Measurements from ENCODE around the gene RBP2.

RBP2 gene

DNA sequence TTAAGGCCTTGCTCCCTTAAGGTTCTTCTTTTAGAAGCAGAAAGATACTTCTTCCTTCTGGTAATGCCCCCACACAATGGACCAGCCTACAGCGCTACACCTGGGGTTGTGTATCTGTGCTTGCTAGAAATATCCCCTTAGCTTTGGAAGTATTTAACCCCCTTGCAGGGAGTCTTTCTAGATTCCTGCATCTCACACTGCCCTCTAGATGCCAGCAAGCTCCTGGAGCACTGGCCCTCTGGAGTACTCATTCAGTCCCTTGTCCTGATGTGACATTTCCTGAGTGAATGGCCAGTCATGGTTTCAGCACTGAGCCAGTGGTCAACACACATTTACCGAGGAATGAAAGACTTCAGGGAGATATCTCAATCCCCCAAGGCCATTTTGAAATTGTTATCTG, 30.4 kb upstream of the RBP2 start:
- H3K27ac Mint-ChIP-seq, result no peak overlapping the region
- ATAC-seq (ENCODE audit: low read depth) (no peak), DNase-seq (ENCODE audit: low spot score in 2 of 2) (no peak)
- H3K27me3 Mint-ChIP-seq, result no peaks in the 10 kb centered on the region
- no peaks in the 10 kb centered on the region for H3K9me3 Mint-ChIP-seq
- H3K4me1 Mint-ChIP-seq, result peaks cover 7% of the 10 kb centered on the region
- no peaks in the 10 kb centered on the region for H3K36me3 Mint-ChIP-seq
- H3K4me3 Mint-ChIP-seq, result no peak overlapping the region

GRCh38 chr3:139505829-139506386, 29.6 kb upstream of the RBP2 start:
- Mint-ChIP-seq H3K27ac (no peak overlapping the region), H3K4me1 (peaks cover 7% of the 10 kb centered on the region), H3K36me3 (no peaks in the 10 kb centered on the region), H3K9me3 (no peaks in the 10 kb centered on the region), H3K27me3 (no peaks in the 10 kb centered on the region), H3K4me3 (no peak overlapping the region)
- ATAC-seq (ENCODE audit: low read depth), result no peak
- no peak for DNase-seq (ENCODE audit: low spot score in 2 of 2)

GRCh38 chr3:139499536-139499935, 23.2 kb upstream of the RBP2 start:
- peaks cover 8% of the 10 kb centered on the region for H3K9me3 Mint-ChIP-seq
- DNase-seq (ENCODE audit: low spot score in 2 of 2) (no peak), ATAC-seq (ENCODE audit: low read depth) (no peak)
- H3K36me3 Mint-ChIP-seq, result peaks cover 9% of the 10 kb centered on the region
- no peaks in the 10 kb centered on the region for H3K27me3 Mint-ChIP-seq
- H3K4me1 Mint-ChIP-seq, result peaks cover 7% of the 10 kb centered on the region
- no peak overlapping the region for H3K4me3 Mint-ChIP-seq
- no peak overlapping the region for H3K27ac Mint-ChIP-seq

DNA sequence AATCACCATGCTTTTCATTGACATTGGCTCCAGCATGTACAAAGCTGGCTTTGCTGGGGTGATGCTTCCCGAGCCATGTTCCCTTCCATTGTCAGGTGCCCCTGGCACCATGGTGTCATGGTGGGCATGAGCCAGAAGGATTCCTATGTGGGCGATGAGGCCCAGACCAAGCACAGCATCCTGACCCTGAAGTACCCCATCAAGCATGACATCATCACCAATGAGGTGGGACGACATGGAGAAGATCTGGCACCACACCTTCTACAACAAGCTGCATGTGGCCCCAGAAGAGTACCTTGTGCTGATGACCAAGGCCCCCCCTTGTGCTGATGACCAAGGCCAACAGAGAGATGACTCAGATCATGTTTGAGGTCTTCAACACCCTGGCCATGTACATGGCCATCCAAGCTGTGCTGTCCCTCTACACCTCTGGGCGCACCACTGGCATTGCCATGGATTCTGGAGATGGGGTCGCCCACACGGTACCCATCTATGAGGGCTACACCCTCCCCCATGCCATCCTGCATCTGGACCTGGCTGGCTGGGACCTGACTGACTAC, 17.6 kb upstream of the RBP2 start:
- DNase-seq (ENCODE audit: low spot score in 2 of 2), result no peak
- no peak for ATAC-seq (ENCODE audit: low read depth)
- H3K4me3 Mint-ChIP-seq, result no peak overlapping the region
- peaks cover 2% of the 10 kb centered on the region for H3K27me3 Mint-ChIP-seq
- H3K9me3 Mint-ChIP-seq, result peaks cover 14% of the 10 kb centered on the region
- H3K27ac Mint-ChIP-seq, result no peak overlapping the region
- H3K36me3 Mint-ChIP-seq, result peaks cover 27% of the 10 kb centered on the region
- no peaks in the 10 kb centered on the region for H3K4me1 Mint-ChIP-seq

GRCh38 chr3:139491966-139492365, 15.7 kb upstream of the RBP2 start:
- H3K4me3 Mint-ChIP-seq, result no peak overlapping the region
- peaks cover 29% of the 10 kb centered on the region for H3K36me3 Mint-ChIP-seq
- peaks cover 2% of the 10 kb centered on the region for H3K27me3 Mint-ChIP-seq
- peaks cover 21% of the 10 kb centered on the region for H3K9me3 Mint-ChIP-seq
- DNase-seq (ENCODE audit: low spot score in 2 of 2) (no peak), ATAC-seq (ENCODE audit: low read depth) (no peak)
- H3K4me1 Mint-ChIP-seq, result no peaks in the 10 kb centered on the region
- H3K27ac Mint-ChIP-seq, result no peak overlapping the region

- H3K36me3 Mint-ChIP-seq, result peaks cover 27% of the 10 kb centered on the region
- DNase-seq (ENCODE audit: low spot score in 2 of 2) (no peak), ATAC-seq (ENCODE audit: low read depth) (no peak)
- no peak overlapping the region for H3K27ac Mint-ChIP-seq
- H3K27me3 Mint-ChIP-seq, result peaks cover 2% of the 10 kb centered on the region
- peaks cover 19% of the 10 kb centered on the region for H3K9me3 Mint-ChIP-seq
- no peaks in the 10 kb centered on the region for H3K4me1 Mint-ChIP-seq
- H3K4me3 Mint-ChIP-seq, result no peak overlapping the region
Measured at GRCh38 chr3:139491027-139491700, 14.8 kb upstream of the RBP2 start.

GRCh38 chr3:139482206-139482605, 5.9 kb upstream of the RBP2 start:
- Mint-ChIP-seq H3K27ac (no peak overlapping the region), H3K4me1 (no peaks in the 10 kb centered on the region), H3K27me3 (no peaks in the 10 kb centered on the region), H3K4me3 (no peak overlapping the region), H3K36me3 (peaks cover 2% of the 10 kb centered on the region), H3K9me3 (no peaks in the 10 kb centered on the region)
- DNase-seq (ENCODE audit: low spot score in 2 of 2) (no peak), ATAC-seq (ENCODE audit: low read depth) (no peak)

- H3K4me1 Mint-ChIP-seq, result no peaks in the 10 kb centered on the region
- H3K27ac Mint-ChIP-seq, result no peak overlapping the region
- no peaks in the 10 kb centered on the region for H3K27me3 Mint-ChIP-seq
- peaks cover 2% of the 10 kb centered on the region for H3K36me3 Mint-ChIP-seq
- H3K9me3 Mint-ChIP-seq, result no peaks in the 10 kb centered on the region
- no peak overlapping the region for H3K4me3 Mint-ChIP-seq
- DNase-seq (ENCODE audit: low spot score in 2 of 2) (no peak), ATAC-seq (ENCODE audit: low read depth) (no peak)
Measured at GRCh38 chr3:139481116-139481515, 4.8 kb upstream of the RBP2 start.

DNA sequence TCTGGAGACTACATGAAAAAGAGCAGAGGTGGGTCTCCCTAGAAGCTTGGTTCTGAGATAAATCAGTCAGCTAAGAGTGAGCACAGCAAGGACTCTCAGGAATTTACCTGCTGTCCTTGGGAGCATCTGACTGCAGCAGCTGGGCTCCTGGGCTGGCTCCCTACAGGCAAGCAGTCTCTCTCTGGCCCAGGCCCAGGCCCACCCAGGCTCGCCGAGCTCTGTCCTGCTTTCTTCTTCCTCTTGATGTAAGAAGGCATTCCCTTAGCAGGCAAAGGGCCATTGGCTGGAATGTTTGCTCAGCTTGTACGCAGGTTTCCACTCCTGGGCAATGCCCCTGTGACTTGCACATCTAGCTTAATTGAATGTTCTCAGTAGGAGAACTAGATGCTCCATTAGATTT, 4.3 kb upstream of the RBP2 start:
- no peak for ATAC-seq (ENCODE audit: low read depth)
- H3K27ac Mint-ChIP-seq, result no peak overlapping the region
- H3K27me3 Mint-ChIP-seq, result no peaks in the 10 kb centered on the region
- no peak for DNase-seq (ENCODE audit: low spot score in 2 of 2)
- H3K36me3 Mint-ChIP-seq, result peaks cover 2% of the 10 kb centered on the region
- H3K9me3 Mint-ChIP-seq, result no peaks in the 10 kb centered on the region
- no peak overlapping the region for H3K4me3 Mint-ChIP-seq
- no peaks in the 10 kb centered on the region for H3K4me1 Mint-ChIP-seq

DNA sequence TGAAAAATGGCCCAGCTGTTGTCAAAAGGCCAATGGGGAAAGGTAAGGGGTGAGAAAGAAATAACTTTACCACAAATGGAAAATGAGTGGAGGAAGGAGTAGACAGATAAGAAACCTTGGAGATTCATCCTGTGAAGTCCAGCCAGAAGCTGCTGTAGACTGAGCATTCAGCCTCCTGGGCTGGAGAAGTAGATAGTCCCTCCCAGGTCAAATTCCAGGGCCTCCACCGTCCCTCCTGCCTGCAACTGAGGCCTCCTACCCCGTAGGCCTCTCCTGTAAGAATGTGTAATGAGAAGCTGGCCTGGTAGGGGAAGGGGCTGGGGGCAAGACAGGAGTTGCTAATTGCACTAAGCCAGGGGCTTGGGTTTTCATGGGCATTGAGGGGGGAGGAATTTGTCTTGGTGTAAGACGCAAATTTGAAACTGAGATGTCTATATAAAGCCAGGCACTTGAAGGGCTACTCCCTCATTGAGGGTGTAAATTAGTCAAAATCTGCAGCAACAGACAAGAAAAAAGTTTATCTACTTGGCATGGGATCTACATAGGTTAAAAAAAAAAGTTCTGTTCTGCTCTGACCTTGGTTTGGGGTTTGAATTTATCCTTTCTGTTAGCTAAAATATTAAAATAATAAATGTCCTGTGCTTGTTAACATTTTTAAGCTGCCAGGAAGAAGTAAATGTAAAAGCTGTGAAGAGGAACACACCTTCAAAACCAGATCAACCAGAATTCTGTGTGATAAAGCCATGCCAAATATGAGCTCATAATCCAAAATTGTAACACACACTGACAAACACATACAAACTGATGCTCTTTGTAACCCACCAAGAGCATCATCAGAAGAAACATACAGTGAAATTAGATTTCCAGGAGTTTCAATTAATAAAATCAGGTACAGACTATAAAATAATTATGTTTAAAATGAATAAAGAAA, 1.7 kb upstream of the RBP2 start:
- Mint-ChIP-seq H3K27me3 (no peaks in the 10 kb centered on the region), H3K36me3 (peaks cover 2% of the 10 kb centered on the region), H3K4me1 (no peaks in the 10 kb centered on the region), H3K9me3 (no peaks in the 10 kb centered on the region), H3K4me3 (no peak overlapping the region), H3K27ac (no peak overlapping the region)
- no peak for ATAC-seq (ENCODE audit: low read depth)
- DNase-seq (ENCODE audit: low spot score in 2 of 2), result no peak

GRCh38 chr3:139473155-139473771, 3.1 kb downstream of the RBP2 start:
- Mint-ChIP-seq H3K36me3 (peaks cover 2% of the 10 kb centered on the region), H3K9me3 (no peaks in the 10 kb centered on the region), H3K4me3 (no peak overlapping the region), H3K27ac (no peak overlapping the region), H3K27me3 (no peaks in the 10 kb centered on the region), H3K4me1 (no peaks in the 10 kb centered on the region)
- DNase-seq (ENCODE audit: low spot score in 2 of 2) (no peak), ATAC-seq (ENCODE audit: low read depth) (no peak)

DNA sequence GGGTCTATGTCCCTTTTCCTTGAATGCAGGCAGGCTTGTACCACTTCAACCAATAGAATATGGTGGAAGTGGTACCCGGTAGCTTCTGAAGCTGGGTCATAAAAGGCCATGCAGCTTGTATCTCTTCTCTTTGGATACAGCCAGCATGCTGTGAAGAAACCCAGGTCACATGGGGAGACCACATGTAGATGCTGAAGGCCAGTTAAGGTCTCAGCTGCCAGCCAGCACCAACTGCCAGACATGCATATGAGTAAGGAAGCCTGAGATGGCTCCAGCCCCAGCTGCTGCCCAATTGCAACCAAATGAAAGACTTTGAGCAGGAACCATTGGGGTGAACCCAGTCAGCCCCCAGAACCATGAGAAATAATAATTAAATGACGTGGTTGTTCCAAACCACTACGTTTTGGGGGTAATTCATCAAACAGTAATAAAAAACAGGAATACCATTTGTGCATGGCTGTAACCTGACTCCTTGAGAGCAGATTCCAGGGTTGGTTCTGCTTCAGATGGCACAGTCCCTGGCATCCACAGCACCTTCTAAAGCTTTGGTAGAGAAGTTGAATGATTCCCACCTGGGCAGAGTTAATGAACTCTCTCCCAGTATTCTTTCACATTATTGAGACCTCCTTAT, 3.8 kb downstream of the RBP2 start:
- Mint-ChIP-seq H3K4me3 (no peak overlapping the region), H3K36me3 (peaks cover under 1% of the 10 kb centered on the region), H3K27ac (no peak overlapping the region), H3K9me3 (no peaks in the 10 kb centered on the region), H3K4me1 (no peaks in the 10 kb centered on the region), H3K27me3 (no peaks in the 10 kb centered on the region)
- ATAC-seq (ENCODE audit: low read depth) (no peak), DNase-seq (ENCODE audit: low spot score in 2 of 2) (no peak)

DNA sequence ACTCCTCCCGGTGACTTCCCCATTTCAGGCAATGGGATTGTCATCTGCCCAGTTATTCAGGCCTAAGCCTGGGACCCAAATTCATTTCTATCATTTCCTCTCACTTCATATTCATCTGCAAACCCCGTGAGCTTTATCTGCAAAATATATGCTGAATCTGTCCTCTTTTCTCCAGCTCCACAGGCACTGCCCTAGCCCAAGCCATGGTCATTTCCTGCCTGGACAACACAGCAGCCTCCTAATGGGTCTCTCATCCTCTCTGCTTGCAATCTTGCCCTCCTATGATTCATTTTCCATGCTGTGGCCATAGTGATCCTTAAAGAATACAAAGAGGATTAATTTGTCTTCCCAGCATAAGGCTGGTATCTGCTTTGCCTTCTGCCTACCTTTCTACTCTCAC, 6.1 kb downstream of the RBP2 start:
- no peak for DNase-seq (ENCODE audit: low spot score in 2 of 2)
- no peaks in the 10 kb centered on the region for H3K9me3 Mint-ChIP-seq
- H3K36me3 Mint-ChIP-seq, result peaks cover 4% of the 10 kb centered on the region

More for the DNA sequence above, 6.1 kb downstream of the RBP2 start:
- Mint-ChIP-seq H3K4me1 (no peaks in the 10 kb centered on the region), H3K4me3 (no peak overlapping the region), H3K27me3 (no peaks in the 10 kb centered on the region), H3K27ac (no peak overlapping the region)
- ATAC-seq (ENCODE audit: low read depth), result no peak
